NCI-H460 (cell line): ENCODE results near the gene LPAR5. TPM values are rescaled to one million over a fixed set of nuclear protein-coding genes. Genes with fewer than 3 reads are reported as not detected.

Source experiments
- DNase-seq: peaks from one replicate; pipeline ENCODE4 v3.0.0-alpha.2; 2016; ENCODE audit warnings: low read depth; ENCODE audit errors: extremely low read depth
- polyA plus RNA-seq: library from polyadenylated mRNA; depleted of rRNA; stranded (reverse); fragments of >200 nt; gene quantifications from 2 replicates; pipeline ENCODE4 v1.2.3, GENCODE V29; 2014; cell fraction: nucleus; rRNA removed
- total RNA-seq: library from RNA; depleted of rRNA; stranded (reverse); fragments of >200 nt; shearing (Covaris generic); gene quantifications from 2 replicates; pipeline ENCODE4 v1.2.3, GENCODE V29; 2014; rRNA removed

The LPAR5 gene
- not detected in 2 replicates for total RNA-seq
- polyA plus RNA-seq: not detected in 2 replicates

DNA sequence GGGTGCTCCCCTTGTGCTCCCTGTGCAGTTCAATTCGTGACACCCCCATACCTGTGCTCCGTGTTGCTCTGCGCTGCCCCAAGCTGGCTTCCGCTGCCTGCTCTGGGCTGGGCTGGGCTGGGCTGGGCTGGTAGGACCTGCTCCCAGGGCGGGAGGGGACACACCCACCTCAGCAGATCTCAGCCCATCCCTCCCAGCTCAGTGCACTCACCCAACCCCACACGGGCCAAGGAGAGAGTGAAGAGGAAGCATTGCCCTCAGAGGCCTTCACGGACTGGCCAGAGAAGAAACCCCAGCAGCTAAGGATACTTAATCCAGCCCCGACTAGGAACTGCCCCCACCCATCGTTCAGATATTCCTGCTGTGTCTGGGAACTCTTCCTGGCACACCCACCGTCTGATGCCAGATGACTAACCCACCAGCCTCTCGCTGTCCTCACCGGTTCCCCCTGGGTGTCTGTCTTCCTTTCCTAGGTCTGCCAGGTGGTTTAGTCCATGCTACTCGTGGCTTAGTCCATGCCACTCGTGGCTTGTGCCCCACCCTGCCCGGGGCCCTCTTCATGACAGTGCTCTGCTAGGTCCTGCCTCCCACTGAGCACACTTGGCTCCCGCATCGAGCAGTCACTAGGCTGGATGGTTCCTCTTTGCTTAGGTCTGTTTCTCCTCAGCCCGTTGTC, at the start of gene LPAR5:
TSS of gene LPAR5 (minus strand) at position 104 of the 676 bp plus-strand sequence. CDS start 14,711 bp downstream, outside the sequence.
- no peak for DNase-seq

DNA sequence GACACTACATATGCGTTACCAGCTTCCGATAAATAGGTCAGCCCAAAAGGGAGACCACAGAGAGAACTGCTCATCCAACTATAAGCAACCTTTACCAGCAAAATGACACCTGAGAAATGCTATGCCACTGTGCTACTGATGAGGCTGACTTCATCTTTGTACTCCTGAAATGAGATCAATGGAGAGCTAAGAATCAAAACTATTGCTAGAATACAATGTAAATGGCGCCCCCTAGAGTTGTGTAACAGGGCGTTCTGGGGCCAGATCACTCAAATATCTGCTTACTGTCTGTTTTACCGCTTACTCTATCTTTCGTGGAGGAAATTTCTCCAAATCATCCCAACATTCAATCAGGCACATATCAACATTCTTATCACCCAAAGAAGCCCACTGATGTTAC, 48.9 kb upstream of the LPAR5 start:
- DNase-seq: peak; percentile 20

DNA sequence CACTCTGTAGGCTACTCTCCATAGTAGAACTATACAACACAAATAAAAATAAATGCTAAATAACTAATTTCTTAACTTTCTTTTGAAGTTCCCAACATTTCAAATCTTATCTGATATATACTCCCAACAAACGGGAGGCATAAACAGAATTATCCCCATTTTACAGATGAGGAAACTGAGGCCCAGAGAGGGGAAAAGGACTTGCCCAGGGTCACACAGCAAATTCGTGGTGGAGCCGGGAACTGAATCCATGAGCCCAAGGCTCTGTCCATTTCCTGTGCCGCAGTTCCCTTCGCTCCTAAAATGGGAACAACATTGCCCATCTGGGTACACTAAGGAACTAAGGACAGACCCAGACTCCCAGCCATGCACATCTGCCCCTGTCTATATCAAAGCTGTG, 41.2 kb upstream of the LPAR5 start:
- no peak for DNase-seq

DNA sequence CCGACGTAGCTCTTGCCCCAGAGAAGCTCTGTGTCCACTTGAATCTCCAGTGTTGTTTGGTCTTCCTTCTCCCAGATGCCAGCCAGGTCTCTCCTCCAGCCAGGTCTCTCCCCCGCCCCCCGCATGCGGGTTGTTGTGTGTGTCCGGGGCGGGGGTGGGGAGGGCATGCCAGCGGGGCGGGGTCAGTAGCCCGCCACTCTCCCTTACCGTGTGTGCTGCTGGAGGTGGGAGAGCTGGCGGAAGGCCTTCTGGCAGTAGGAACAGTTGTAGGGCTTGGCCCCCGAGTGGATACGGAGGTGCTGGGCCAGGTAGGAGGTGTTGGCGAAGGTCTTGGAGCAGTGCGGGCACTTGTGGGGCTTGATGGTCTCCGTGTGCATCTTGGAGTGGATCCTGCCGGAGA, 36.4 kb upstream of the LPAR5 start:
- DNase-seq: no peak

DNA sequence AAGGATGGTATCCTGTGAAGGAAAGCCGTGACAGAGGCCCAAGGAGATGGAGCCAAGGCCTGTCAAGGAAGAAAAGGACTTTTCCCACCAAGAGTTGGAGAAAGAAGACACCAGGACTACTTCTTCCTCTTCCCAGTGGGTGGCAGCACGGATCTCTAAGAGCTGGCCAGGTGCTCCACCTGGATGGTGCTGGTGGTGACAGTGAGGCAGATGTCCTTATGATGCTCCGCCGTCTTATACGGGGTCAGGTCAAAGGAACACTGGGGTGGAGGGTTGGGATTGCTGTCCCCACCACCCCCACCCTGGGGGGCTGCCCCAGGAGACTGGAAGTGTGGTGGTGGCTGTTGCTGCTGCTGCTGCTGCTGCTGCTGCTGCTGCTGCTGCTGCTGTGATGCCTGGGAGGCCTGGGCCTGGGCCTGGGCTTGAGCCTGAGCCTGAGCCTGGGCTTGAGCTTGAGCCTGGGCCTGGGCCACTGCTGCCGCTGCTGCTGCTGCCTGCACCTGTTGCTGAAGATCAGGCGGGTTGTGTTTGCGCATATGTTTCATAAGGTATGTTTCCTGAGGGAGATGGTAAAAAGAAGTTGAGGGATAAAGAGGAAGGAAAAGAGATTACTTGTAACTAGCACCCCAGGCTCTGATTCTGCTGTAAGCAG, 31.9 kb upstream of the LPAR5 start:
- no peak for DNase-seq

DNA sequence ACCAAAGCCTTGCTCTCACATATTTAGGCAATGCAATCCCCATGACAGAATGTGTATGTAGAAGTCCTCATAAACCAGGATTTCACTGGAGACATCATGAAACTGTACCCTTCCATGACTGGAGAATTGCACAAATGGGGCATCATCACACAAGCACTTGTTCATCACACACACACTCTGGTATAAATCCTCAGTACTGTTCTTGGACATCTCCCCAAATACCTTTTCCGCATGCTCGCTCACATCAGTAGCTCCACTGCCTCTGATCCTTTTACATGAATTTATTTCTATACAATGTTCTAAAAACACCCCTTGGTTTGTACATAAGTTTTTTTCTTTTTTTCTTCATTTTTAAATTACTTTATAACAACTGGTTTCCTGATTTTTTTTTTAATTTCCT, 30.5 kb upstream of the LPAR5 start:
- no peak for DNase-seq

DNA sequence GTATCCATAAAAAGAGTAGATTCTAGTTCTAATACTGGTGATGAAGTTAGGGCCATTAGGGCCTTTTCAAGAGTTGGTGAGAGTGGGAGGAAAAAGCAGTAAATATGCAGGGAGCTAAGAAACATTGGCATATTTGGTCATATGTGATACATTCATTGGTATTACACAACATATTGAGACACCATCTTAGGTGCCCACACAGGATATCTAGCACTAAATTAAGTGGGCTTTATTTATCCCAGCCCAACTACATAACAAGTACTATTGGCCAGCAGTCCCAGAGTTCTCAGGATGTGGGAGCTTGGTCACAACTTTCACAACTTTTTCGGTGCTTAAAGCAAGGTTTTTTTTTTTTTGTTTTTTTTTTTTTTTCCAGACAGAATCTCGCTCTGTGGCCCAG, 29.1 kb upstream of the LPAR5 start:
- DNase-seq: no peak

DNA sequence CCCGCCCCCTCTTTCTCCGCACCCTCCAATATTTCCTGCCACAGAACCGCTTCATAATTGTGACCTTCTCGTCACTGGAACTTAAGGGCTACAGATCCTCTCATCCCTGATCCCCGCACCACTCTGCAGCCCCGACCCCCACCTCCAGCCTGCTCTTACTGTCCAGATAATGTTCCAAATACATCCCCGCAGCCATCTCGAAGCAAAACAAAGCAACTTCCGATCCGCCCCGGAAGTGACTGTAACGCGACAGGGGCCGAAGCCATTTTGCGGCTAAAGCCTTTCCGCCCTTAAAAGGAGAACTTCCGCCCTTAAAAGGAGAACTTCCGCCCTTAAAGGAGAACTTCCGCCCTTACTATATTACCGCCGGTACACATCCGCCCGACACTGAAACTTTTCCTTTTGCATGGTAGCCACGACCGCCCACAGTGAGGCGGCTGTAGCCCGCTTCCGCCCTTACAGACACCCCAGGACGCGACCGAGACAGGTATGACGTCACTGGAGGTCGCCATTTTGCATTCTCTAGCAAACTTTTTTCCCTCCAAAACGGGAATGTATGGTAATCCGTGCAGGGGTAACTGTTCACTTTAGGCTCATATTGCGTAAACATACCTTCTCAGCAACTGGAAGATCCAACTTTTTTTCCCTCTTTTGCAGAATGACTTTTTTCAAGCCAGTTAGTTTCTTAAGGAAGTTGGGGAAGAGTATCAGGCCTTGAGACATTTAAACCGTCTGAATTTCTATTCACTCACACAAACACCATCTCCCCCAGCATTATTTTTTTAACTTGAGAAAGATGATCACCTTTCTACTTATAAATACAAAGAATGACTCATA, 27.4 kb upstream of the LPAR5 start, which contains the start of gene ING4:
TSS of gene ING4 (minus strand) at position 214 of the 837 bp plus-strand sequence. CDS start at position 196, 18 bp downstream.
- DNase-seq: peak; percentile 98

DNA sequence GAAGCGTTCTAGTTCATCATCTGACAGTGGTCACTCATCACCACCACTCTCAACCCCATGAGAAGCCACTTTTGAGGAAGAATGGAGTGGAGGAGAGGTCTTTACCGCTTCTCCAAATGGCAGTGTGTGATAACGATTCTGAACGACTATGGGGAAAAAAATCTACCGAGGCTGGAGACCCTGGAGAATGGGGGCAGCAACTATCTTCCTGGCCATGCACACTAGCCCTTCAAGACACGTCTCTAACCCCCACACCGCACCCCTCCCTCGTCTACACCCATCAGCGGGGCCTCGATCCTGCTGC, 26.8 kb upstream of the LPAR5 start:
- DNase-seq: no peak

DNA sequence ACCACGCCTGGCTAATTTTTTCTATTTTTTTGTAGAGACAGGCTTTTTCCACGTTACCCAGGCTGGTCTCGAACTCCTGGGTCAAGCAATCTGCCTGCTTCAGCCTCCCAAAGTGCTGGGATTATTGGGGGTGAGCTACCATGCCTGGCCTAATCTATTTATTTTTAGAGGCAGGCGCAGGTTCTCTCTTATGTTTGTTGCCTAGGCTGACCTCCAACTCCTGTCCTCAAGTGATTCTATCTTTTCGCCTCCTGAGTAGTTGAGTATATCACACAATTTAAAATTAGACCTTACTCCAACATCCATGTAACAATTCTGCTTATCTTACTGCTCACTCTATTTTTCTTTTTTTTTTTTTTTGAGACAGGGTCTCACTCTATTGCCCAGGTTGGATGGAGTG, 18.2 kb upstream of the LPAR5 start:
- DNase-seq: no peak

DNA sequence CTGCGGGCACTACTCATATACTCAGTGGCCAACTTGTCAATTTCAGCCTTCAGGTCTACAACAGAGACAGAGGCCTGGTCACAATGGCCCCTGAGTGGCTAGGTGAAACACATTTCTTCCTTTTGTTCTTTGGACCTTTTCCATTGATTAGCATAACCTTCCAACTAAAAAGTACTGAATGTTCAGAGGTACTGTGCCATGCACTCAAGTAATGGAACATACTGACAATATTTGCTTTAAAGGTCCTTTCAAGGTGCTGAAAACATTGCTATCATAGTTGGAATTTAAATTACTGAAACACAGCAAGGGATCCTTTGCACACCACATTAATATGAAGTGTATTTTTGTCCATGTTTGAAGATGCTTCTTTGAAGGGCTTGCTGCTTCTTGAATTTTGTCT, 17.6 kb upstream of the LPAR5 start:
- no peak for DNase-seq

DNA sequence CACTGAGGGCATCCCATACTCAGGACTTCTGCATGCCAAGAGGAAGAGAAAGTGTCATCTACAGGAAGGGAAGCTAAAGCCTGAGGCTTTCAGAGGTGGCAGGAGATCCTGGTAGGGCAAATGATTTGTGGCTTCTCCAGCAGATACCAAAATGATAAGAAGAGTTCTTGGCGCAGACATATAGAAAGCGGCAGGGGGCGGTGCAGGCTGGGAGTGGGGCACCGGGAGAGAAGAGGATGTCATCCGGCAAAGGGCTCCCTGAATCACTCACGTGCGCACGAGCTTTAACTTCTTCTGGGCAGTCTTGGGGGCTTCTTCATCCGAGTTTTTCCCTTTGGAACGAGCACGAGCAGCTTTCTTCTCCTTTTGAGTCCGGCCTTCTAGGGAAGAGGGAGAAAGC, 16.6 kb upstream of the LPAR5 start:
- DNase-seq: no peak

DNA sequence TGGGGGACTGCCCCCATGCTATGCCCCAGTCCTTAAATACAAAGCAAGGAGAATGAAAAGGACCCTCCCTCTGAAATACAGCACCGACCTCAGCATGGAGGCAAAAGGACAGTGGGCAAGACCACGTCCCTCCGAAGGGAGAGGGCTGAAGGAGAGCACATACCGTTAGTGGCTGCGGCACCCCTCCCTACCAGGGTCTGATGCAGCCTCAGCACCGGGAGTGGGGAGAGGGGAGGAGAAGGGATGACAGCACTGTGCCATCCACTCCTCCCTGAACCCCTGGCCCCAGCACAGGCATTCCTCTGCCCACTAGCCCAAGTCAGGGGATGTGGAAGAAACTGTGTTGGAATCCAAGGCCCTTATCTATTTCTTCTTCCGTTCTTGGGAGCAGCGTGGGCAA, 15.1 kb upstream of the LPAR5 start:
- DNase-seq: no peak

DNA sequence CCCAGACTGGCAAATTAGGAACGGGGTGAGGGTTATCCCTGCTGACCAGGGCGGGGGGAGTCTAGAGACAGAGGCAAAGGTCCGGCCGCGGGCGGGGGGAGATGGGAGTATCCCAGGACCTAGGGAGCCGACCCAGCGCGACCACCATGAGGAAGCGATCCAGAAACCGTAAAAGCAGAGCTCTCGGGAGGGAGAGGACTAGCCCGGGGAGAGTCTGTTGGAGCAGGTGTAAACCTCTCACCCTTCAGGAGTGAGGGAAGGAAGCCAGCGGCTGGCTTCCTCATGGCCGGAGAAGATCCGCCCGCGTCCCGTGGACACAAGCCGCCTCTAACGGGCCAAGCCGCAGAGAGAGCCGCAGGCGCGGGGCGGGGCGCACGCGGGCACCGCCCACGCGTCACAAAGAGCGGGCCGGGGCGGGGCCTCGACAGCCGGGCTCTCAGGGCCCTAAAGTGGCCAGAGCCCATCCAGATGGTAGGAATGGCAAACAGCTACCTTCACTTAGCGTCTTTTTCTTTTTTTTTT, 11.4 kb upstream of the LPAR5 start, which contains the start of gene ACRBP:
TSS of gene ACRBP (minus strand) at position 350 of the 522 bp plus-strand sequence. CDS start at position 284, 66 bp downstream.
- peak; percentile 27 for DNase-seq

DNA sequence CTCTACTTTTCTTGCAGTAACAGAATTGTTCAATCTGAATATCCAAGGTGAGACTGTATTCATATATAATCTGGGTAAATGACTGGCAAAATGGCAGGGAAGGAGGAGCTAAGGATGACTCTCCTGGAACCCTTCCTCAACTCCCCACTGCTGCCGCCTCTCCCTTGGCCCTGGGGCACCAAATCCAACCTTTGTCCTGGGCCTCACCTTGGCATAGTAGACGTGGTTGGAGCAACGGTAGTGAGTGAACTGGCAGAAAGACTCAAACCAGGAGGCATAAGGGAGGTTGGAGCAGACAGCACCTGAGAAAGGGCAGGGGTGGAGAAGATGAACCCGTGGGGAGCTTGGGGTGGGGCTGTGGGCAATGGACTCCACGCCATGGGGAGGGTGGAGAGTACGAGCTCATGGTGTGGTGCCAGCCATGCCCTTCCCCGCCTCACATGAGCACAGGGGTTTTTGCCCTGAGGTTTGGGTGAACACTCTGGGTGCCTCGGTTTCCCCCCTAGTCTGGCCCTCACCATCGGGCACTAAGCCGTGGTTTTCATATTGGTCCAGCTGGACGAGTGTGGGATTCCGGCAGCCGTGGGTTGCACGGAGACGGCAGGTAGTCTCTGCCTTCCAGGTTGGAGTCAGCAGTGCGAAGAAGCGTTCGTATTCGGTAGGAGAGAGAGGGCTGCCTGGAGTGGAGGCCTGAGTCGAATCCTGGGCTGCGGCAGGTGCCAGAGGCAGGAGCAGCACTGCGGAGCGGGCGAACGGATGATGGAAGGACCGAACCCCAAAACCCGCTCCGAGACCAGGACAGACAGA, 10.7 kb upstream of the LPAR5 start:
- DNase-seq: no peak

DNA sequence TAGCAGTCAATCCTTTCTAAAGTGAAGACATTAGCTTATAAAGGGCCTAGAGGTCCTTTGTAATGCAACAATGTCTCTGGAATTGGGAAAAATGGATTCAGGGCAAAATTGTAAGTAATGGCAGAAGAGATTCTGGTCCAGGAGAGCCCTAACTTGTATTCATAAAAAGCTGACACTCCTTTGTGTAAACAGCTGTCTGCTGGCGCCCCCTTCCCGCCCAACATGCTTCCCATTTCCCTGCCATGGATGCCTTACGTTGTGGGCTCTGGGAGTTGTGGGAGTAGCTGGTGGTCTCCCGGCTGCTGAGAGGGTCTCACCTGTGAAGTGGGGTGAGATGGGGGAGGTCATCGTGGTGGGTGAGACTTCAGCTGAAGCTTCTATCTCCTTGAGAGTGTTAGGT, 9.1 kb upstream of the LPAR5 start:
- DNase-seq: no peak

DNA sequence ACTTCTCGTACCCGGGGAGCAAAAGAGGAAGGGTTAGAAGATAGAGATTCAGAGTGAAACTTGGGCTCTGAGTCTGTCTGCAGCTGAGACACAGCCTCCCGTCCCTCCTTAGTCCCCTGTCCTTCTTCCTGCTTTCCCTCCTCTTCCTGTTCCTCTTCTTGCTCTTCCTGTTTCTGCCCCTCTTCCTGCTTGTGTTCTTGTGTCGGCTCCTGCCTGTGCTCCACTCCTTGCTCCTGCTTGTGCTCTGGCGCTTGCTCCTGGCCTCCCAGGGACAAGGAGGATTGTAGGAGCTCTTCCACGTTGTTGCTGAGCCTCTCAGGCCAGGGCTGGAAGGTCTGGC, 8.5 kb upstream of the LPAR5 start:
- DNase-seq: no peak

DNA sequence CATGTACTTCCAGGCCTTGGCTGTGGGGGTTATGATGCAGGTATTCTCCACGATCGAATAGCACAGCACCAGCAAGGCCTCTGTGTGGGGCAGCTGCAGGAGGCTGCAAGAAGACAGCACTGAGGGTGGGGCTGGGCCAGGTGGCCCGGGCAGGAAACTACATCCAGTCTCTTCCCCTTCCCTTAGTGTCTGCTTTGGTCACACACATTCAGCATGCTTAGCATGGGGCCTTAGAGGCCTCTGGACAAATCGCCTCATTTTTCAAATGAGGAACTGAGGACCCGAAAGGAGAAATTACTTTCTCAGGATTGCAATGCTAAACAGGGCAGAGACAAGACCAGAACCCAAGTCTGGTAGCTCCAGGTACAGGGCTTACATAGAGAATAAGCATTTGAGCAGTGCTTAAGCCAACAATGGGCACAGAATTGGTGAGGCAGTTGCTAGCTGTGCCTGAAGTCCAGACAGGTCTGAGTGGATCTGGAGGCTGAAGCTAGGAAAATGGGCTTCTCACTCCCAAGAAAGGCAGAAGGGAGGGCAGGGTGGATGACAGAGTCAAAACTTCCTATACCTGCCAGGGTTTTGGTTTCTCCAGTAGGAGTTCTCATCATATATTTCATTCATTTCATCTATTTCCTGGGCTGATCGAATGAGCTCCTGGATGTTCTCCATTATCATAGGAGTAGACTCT, 8.0 kb upstream of the LPAR5 start:
- no peak for DNase-seq

DNA sequence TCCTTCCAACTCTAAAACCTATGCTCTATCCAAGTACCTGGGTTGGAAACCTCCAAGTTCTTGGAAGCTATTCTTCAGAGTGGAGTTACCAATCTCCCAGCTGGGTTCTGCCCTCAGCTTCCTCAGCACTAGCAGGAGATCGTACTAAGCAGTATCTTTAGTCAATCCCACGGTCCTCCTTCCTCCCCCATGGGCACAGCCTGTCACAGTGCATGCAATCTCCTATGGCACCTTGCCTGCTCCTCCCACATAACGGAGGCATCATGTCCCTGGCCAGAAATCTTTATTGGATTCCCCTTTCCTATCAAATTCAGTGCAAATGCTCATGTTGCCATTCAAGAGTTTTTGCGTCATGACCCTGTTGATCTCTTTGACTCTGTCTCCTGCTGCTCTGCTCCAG, 5.4 kb upstream of the LPAR5 start:
- DNase-seq: no peak

DNA sequence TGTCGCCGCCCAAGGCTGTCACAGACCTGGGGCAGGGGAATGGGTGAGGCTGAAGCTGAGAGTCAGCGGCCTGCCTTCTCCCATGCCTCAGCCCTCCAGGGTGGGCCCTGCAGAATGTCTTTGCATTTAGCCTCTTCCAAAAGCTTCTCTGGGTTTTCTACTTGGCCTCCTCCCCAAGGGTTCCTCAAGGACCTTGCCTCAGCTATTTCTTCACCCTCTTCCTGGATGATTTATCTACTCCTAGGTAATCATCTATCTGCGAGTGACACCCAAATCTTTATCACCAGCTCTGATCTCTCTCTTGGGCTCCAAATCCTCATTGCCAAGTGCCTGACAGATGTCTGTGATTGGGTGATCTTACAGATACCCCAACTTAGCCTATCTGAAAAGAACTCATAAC, 4.7 kb upstream of the LPAR5 start:
- DNase-seq: no peak
